ENCODE data around the gene TAOK3. TPM values are rescaled to one million over a fixed set of nuclear protein-coding genes. Genes with fewer than 3 reads are reported as not detected.

TAOK3 gene
- polyA plus RNA-seq, 3 donors, result 30.5 to 30.7 (median 30.5) TPM

DNA sequence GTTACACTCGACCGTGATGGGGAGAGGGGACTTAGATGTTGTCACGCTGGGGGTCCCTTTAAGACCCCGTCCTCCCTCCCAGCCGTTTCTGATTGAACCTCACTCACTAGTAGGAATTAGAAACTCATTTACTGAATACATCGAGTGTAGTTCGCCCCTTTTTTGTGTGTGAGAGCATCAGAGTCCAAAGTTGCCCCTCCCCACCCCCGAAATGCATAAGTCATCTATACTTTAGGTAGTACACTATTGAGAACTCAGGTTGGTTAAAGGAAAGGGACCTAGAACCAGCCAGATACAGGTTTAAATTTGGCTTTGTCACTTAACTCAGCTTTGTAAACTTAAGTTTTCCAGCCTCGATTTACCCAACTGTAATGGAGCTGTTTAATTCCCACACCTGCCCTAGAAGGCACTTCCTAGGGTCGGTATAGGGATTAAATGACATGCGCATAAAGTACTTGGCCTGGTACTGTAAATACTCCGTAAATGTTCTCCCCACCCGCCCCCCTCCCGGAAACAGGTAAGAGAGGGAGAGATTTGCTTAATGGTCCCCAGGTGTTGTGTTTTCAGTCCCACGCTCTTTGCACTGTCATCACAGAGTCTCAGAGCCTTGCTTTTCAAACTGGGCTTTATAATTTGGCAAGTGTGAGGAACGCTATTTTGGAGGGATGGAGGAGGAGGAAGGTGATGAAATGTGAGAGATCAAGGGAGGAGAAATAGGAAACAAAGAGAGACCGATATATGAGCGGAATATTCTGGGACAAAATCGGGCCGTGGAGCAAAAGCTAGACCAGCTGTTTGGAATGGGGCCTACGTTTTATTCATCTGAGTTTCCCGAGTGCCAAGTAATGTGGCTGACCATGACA lies 4.5 kb upstream of the TAOK3 start:
- peak in 1 of 11 donors; percentile 5 for DNase-seq (ENCODE audit: extremely low read depth in 1 of 11, low read depth in 9 of 11, low spot score in 4 of 11)

DNA sequence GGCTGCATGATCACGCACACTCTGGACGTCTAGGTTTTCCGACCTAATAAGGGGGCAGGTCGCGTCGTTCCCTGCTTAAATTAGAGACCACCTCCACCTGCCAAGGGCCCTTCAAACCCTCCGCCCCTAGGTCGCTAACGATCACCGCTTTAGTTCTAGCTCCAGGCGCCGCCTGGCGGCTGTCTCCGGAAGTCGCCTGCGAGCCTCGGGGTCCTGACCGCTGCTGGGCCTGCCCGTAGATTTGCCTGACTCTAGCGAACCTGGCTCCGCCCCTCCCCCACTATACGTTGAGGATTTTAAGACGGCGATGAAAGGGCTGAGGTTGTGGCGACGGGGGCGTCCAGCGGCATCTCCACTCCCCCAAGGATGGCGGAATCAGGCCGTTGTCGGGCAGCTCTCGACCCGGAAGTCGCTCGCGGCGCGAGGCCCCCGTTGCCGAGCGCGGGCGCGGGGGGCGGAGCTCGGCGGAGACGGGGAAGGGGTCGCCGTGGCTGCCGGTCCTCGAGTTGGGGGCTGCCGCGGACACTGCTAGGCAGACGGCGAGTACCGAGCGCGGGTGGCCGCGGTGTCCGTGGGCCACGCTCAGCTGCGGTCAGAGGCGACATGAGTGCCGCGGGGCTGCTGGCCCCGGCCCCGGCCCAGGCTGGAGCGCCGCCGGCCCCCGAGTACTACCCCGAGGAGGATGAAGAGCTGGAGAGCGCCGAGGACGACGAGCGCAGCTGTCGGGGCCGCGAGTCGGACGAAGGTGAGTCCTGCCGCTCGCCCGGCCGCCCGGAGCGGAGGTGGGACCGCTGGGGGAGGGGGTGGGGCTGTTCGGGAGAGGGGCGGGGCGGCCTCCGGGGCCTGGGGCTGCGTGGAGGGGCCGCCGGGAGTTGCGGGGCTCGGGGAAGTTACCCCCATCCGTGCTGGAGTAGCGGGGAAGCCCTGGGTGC lies 3.6 kb upstream of the TAOK3 start, which contains the start of gene SUDS3:
Gene SUDS3 (plus strand): TSS at position 467 of the 932 bp plus-strand sequence. CDS start 137 bp downstream, at position 604.
- DNase-seq (ENCODE audit: extremely low read depth in 1 of 11, low read depth in 9 of 11, low spot score in 4 of 11), result peak in 10 of 11 donors; percentile 64 to 92 (median 81)

DNA sequence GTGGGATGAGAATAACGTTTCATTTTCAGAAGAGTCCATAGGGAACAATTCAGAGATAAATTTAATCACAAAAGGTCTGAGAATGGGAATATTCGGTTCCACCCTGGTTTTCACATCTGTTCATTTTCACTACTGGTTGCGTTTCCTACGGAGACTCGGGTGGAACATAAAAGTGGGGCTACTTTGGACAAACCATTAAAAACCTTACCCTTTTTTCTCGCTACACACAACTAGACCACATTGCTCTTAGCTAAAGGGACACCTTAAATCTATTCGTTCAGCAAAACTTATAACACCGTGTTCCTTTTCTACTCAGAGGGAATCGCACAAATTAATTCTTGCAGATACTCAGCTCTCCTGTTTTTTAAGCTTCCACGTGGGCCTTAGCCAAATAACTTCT lies 2.6 kb upstream of the TAOK3 start:
- no peak for DNase-seq (ENCODE audit: extremely low read depth in 1 of 11, low read depth in 9 of 11, low spot score in 4 of 11)

DNA sequence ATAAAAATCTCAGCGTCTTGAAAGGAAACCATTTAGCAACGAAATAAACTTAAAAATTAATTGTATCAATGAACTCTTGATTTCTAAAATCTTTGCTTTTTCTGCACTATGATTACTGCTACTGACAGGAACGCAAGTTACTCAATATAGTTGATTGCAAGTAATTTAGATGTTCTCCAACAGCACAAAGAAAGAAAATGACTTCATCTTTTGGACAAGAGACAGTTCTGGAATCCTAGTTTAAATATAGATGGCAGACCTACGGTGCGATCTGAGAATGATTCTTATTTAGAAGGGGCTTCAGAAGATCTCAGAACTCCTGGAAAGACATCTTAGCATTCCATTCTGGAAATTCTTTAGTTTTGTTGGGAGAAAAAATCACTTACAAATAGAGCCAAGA lies 2.2 kb upstream of the TAOK3 start:
- no peak for DNase-seq (ENCODE audit: extremely low read depth in 1 of 11, low read depth in 9 of 11, low spot score in 4 of 11)

DNA sequence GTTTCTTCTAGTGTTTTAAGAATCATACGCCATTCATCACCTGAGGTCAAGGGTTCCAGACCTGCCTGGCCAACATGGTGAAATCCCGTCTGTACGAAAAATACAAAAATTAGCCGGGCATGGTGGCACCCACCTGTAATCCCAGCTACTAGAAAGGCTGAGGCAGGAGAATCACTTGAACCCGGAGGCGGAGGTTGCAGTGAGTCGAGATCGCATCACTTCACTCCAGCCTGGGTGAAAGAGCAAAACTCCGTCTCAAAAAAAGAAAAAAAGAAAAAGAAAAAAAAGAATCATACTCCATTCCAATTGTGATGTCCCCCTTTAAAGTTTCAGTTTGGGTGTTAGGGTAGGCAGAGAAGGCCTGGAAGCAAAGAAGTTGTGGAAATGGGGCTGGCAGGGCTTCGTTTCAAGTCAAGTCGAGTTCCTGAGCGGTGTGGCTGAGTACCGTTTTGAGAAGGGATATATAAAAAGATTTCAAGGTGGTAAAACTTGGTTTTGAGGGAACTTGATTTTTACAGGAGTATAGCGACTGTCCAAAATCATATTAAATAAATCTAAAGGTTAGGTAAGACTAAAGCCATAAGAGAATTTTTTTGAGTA lies 1.5 kb upstream of the TAOK3 start:
- DNase-seq (ENCODE audit: extremely low read depth in 1 of 11, low read depth in 9 of 11, low spot score in 4 of 11), result no peak

DNA sequence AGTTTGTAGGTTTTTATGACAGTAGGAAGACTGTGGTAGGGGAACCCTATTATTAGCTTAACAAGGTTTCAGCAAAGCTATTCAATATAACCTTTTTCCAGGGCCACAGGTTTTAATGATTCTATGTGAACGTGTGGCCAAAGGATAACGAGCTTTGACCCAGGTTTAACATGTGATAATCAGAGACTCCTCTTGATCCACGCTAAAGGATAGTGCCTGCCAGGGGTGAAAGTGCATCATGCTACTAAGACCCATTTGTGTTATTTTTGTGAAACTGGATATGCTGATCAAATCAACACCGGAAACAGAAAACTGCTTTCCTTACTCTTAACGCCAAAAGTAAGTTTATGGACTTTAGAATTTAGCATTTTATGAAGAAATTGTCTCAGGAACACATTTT lies 909 bp upstream of the TAOK3 start:
- no peak for DNase-seq (ENCODE audit: extremely low read depth in 1 of 11, low read depth in 9 of 11, low spot score in 4 of 11)

DNA sequence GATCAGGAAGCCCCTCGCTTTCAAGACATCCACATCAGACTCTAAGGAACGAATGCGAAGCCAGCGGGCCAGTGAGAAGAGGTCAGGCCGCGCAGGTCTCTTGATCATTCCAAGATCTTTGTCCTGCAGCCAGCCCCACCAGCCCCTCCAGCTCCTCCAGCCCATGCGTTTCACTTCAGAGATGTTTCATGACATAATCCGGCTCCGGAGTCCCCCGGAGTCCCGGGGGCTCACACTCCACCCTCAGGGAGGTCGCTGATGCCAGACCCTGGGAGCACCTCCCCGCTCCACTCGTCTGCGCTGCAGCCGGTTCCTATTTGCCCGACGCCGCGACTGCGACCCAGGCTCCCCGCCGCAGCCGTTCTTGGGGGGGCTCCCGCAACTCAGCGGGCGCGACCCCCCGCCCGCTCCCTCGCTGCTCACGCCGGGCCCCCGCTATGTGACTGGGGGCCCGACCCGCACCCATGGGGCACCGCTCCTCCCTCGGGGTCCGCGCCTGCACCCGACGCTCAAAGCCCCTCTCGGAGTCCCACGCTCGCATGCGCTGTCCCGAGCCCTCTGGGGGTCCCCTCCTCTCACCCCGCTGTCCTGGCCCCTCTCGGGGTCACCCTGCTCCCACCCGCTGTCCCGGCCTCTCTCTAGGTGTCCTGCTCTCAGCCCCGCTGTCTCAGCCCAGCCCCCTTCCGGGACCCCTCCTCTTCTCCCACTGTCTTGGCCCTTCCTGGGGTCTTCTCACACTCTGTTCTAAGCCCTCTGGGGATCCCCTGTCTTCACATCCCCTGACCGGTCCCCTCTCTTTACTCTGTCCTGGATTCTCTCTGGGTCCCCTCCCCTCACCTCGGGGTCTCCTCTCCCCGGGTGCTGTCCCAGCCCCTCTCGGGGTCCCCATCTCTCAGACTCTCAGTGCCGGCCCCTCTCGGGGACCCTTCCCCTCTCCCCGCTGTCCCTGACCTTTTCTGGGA lies 1.1 kb downstream of the TAOK3 start:
- no peak for DNase-seq (ENCODE audit: extremely low read depth in 1 of 11, low read depth in 9 of 11, low spot score in 4 of 11)

DNA sequence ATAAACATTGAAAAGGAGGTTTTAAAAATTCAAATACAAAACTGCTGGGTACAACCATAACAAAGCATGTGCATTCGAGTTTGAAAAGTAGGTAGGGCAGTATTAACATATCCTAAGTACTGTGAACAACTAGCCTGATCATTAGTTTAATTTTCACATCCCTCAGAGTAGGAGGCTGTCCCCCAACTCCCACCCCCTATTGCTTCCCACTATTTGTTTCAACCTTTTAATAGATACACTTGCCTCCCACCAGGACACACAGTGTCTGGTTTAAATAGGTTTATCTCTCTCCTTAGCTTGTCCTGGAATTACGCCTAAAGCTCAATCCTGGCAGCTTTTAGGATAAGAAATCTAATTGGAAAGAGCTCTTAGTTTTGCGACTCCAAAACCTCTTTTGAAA lies 2.1 kb downstream of the TAOK3 start:
- DNase-seq (ENCODE audit: extremely low read depth in 1 of 11, low read depth in 9 of 11, low spot score in 4 of 11), result no peak

DNA sequence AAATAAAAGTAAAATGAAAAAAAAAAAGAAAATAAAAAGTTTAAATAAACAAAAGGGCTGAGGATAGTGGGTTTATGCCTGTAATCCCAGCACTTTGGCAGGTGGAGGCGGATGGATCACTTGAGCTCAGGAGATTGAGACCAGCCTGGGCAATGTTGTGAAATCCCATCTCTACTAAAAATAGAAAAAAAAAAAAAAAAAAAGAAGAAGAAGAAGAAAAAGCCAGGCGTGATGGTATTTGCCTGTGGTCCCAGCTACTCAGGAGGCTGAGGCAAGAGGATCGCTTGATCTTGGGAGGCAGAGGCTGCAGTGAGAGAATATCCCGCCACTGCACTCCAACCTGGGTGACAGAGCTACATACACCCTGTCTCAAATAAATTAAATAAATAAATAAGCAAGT lies 3.9 kb downstream of the TAOK3 start:
- no peak for DNase-seq (ENCODE audit: extremely low read depth in 1 of 11, low read depth in 9 of 11, low spot score in 4 of 11)

DNA sequence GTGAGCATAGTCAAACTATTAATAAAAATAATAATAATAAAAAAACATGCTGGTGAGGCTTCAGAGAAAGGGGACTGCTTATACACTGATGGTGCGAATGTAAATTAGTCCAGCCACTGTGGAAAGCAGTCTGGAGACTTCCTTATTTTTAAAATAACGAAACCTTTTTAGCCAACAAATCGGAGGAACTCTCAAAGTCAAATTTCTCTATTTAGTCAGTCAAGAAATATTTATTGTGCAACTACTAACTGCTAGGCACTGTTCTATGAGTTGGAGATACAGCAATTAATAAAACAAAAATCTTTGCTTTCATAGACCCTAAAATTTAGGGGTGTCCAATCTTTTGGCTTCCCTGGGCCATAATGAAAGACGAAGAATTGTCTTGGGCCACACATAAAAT lies 10.8 kb downstream of the TAOK3 start:
- DNase-seq (ENCODE audit: extremely low read depth in 1 of 11, low read depth in 9 of 11, low spot score in 4 of 11), result no peak

DNA sequence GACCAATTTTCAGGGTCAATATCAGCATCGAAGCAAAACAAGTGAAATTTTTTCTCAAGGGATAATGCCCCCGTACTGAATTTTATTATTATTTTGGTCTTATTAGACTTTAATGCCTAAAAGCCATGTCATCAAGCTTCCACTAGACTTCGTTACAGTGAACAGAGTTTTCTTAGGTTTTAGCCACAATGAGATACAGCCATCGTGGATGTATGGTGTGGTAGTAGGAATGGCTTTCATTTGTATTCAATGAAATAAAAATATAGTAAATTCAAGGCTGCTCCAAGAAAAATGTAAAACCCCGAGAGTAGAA lies 11.7 kb downstream of the TAOK3 start:
- no peak for DNase-seq (ENCODE audit: extremely low read depth in 1 of 11, low read depth in 9 of 11, low spot score in 4 of 11)

DNA sequence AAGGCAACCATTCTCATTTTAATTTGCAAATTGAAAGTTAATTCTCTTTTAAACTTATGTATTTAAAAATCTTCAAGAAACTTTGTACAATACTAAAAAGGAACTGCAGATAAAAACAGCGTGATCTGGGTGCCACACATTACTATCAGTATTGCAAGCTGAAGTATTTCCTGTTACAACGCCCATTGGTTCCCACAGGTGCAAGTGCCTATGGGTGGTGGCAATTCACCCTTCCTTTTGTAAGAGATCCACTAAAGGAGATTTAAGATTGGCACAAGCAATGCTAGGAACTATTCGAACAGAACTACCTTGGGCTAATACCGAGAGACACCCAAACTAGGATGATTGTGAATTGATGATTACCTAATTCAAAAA lies 13.2 kb downstream of the TAOK3 start:
- DNase-seq (ENCODE audit: extremely low read depth in 1 of 11, low read depth in 9 of 11, low spot score in 4 of 11), result no peak

DNA sequence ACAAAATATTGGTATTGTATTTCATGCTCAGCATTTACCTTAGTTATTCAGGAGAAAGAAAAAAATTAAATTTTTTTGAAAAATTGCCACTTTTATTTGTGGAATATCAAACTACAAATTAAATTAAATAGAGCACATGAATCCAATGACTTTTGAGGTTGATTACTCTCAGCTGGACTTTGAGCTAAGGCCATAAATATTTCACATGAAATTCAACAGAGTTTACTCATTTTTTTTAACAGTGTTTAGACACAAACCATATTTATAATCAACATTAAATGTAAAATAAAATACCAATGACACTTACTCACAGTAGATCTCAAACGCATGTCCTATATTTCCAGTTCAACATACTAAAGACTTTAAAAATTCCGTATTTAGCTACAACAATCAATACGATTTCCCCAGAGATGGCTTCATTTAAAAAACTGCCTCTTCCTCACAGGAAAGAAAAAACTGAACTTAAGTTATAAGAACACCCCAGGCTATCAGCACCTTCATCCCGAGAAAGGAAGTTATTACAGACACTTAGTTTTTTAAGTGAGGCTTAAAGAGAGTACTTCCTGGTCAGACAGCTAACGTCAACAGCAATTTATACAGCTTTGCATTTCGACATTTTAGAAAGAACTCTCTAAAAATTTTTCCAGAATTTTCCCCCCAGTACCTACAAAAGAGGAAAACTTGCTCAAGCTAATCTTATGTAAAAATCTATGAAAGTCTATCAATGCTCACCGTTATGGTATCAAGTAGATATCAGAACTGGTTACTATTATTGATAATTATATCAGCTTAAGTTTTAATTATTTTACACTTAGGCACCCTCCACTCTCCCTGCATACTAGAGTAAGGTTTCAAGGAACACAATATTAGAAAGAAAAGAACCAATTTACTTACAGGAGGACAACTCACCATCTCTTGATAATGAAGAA lies 13.8 kb downstream of the TAOK3 start:
- DNase-seq (ENCODE audit: extremely low read depth in 1 of 11, low read depth in 9 of 11, low spot score in 4 of 11), result no peak

DNA sequence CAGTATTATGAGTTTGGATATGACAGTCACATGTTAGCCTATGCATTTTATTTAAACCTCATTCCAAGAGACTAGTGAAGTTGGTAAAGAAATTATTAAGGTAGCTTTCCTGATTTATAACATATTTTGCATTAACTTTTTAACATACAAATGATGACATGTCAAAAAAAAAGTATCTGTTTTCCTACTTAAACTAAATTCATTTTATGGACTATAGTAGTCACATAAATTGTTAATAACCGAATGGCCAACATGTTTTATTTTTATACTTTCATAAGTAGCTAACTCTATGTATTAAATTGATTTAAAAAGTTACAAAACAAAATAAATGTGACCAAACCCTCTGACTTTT lies 14.7 kb downstream of the TAOK3 start:
- no peak for DNase-seq (ENCODE audit: extremely low read depth in 1 of 11, low read depth in 9 of 11, low spot score in 4 of 11)

DNA sequence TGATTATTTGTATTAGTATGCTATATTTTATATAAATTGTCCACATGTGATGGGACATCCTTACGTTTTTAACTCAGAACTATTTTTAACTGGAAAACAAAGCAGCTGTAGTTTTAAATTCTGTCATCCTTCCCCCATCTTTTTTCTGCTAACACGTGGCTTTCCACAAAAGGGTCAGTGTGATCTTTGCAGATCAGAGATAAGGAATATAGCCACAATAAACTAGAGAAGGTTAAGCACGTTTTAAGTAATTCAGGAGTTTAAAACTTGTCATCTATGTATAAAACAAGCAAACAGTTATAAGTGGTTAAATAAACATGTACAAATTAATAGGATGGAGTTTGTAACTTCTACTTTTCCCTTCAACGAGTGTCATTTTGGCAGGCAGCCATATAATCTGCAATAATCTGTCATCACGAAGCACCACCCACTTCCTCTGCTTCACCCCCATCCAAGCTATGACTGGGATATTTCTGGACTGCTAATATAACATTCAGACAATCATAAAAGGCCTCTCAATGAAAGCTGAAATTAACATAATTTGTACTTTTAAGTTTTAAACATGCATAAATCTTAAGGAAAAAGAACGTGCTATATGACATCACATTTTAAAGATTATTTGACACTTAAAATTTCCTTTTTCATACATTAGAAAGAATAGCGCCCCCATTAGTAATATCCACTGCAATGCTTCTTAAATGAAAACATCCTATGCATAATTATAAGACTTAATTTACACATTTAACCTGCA lies 15.3 kb downstream of the TAOK3 start:
- DNase-seq (ENCODE audit: extremely low read depth in 1 of 11, low read depth in 9 of 11, low spot score in 4 of 11), result no peak

DNA sequence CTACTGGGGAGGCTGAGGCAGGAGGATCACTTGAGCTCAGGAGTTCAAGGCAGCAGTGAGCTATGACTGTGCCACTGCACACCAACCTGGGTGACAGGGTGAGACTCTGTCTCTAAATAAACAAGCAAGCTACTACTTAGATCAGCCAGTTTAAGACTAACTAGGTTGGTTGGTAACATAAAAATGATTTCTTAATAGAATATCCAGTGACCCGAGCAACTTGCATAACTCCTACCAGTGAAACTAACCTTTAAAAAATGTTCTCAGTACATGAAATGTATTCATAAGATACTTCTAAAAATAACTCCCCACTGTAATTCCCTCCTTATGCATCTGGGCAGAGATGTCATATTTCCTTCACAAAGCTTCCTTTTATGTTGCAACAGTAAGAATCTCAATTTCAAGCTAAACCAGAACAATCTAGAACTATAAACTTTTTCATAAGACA lies 15.9 kb downstream of the TAOK3 start:
- no peak for DNase-seq (ENCODE audit: extremely low read depth in 1 of 11, low read depth in 9 of 11, low spot score in 4 of 11)

DNA sequence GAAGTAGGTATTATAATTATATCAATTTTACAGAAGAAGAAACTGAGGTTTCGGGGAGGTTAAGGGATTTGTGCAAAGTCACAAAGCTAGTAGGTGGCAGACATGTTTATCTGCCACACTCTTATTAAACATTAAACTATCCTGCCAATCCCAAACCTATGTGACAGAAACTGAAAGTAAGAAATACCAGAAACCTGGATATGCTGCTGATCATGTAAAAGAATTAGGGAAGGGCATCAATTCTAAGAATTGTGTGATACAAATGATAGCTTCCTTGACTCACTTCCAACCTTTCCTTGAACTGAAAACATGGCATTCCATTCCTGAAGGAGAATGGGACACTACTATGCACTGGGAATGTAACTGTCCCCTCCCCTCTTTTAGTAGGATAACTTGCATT lies 16.9 kb downstream of the TAOK3 start:
- DNase-seq (ENCODE audit: extremely low read depth in 1 of 11, low read depth in 9 of 11, low spot score in 4 of 11), result no peak
